ENCODE results near the gene AFAP1L1. TPM values are rescaled to one million over a fixed set of nuclear protein-coding genes. Genes with fewer than 3 reads are reported as not detected.

The AFAP1L1 gene
- 22.4 and 24.6 TPM in 2 replicates for total RNA-seq

DNA sequence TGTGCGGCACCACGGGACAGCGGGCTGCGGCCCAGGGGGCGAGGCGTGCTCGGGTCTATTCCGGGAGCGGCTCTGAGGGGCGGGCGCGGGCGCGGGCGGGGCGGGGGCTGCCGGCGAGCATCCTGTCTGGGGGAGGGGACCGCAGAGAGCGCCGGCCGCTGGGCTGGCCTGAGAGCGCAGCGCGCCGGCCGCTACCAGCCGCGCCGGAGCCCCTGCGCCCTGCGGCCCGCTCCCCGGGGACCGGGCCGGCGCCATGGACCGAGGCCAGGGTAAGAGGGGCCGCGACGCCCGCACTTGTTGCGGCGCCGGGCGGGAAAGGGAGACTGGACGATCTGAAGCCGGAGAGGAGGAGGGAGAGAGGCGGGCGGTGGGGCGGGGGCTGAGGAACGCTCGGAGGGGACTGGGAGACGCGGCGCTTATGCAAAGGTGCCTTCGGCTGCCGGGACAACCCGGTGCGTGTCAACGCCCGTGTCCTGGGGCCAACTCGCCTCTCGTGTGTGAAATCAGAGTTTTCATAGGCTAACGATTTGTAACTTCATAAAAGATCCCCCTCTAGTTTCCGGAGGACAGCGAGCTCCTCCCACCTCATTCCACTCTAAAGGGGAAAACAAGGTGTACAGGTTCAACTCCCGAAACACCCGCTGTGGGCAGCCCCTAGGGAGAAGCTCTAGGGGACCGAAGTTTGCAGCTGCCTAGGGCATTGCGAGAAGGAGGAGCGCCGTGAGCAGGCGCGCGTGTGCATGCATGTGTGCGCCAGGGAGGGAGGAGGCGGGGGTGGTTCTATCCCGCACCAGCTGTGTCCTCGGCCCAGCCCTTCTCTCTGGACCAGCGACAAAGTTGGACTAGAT lies at the start of gene AFAP1L1:
Gene AFAP1L1 (plus strand): TSS at position 144 of the 848 bp plus-strand sequence. CDS start 110 bp downstream, at position 254.

DNA sequence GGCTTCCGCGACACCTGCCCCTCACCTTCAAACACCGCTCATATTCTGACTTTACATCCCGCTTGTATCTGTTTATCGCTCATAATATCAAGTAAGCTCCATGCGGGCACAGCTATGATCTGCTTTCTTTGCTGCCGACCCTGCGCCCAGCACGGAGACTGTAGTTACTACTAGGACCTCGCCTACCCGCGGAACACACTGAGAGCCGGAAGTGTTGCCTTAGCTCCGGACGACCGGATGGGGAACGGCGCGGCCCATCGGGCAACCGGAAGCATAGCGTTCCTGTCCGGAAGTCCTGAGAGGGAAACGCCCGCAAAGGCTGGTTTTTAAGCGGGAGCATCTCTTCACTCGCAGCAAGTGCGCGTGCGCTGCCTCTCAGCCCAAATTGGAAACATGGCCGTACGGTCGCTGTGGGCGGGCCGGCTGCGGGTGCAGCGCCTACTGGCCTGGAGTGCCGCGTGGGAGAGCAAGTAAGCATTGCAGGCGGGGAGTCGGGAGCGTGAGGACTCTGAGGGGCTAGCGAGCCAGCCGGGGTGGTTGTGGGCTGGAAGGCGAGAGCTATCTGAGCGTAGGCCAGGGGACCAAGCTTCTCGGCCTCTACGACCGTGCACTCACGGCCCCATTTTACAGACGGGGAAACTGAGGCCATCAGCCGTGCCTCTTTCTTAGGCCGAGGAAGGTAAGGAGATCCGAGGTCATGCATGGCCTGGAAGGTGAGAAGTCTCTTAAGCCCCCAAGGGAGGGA lies 73.7 kb downstream of the AFAP1L1 start, which contains the start of gene GRPEL2:
Gene GRPEL2 (plus strand): TSS at position 353 of the 745 bp plus-strand sequence. CDS start 41 bp downstream, at position 394.

DNA sequence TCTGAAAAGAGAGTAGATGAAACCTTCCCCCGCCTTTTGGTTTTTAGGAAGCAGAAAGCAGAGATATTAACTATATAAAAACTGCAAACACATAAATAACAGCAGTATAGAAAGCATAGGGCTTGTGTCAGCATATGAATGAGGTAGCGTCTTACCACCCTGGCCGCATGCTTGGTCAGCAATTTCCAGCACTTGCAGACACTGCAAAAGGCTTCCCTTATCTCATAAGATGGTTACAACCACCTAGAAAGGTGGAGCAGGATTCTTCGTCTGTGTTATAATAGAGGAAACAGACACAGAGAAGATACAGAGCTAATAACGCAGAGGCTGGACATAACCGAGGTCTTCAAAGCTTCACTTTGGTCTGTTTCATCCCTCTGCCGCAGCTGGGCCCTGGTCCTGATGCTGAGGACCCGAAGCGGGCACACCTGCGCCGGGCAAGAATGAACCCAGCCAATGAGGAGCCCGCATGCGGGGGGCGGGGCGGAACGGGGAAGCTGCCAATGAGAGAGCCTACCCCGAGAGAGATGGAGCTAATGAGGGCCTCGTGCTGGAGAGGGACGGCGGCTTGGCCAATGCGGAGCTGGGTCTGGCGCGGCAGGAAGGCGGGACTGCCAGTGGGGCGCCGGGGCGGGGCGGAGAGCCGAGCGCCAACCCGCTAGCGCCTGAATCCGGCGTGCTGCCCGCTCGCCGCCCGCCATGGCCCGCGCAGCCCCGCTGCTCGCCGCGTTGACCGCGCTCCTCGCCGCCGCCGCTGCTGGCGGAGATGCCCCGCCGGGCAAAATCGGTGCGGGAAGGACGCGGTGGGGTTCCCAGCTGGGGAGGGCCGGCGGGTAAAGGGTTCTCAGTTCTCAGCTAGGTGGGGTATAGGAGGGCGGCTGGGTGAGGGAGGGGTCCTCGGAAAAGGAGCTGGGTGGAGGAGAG lies 86.0 kb downstream of the AFAP1L1 start, which contains the start of gene PCYOX1L:
Gene PCYOX1L (plus strand): TSS at position 677 of the 924 bp plus-strand sequence. CDS start 23 bp downstream, at position 700.

DNA sequence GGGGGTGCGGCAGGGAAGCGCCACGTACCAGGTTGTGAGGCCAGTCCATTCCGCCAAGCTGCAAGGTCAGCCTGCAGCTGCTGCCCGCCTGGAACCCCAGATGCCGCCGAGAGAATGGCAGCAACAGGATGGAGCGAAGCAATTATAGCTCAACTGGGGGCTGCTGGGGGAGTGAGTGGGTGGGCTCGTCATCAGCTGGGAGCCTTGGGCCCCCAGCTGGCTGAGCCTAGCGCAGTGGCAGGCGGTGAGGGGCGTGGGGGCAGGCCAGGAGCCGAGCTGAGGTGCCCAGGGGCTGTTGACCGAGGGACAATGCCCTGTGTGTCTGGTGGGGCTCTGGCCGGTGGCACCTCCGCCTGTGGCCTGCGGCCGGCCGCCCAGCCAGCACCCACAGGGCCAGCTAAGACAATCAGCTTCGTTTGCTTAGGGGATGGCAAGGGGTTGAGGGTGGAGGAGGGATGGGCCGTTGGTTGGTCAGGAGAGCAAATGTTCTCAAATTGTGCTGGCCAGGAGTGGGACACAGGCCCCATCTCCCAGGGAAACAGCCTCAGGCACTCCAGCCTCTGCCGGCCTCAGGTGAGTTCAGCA lies 107.6 kb downstream of the AFAP1L1 start, which contains the start of gene IL17B:
Gene IL17B (minus strand): TSS at position 116 of the 585 bp plus-strand sequence. CDS start 67 bp downstream, at position 49.

Other genes with a start within 250 kb of the AFAP1L1 start
- gene SH3TC2, start 208.8 kb upstream of the AFAP1L1 start, total RNA-seq, result 4.9 and 7.4 TPM in 2 replicates
- gene ABLIM3, start 130.4 kb upstream of the AFAP1L1 start, total RNA-seq, result 31.9 and 37.2 TPM in 2 replicates
- 11.9 and 17.5 TPM in 2 replicates for gene GRPEL2, start 73.6 kb downstream of the AFAP1L1 start, total RNA-seq
- gene PCYOX1L, start 86.2 kb downstream of the AFAP1L1 start, total RNA-seq, result 15.7 and 16.4 TPM in 2 replicates
- gene IL17B, start 107.4 kb downstream of the AFAP1L1 start, total RNA-seq, result not detected in 2 replicates

Measured in cardiac atrium fibroblast (primary cell).